Liver (tissue), 9 donors: Measurements from ENCODE around the gene TTYH3. TPM values are rescaled to one million over a fixed set of nuclear protein-coding genes. Genes with fewer than 3 reads are reported as not detected.

Source experiments
- DNase-seq: peaks from one replicate; pipeline ENCODE4 v3.0.0-alpha.2; 2017; ENCODE audit warnings: low spot score
- H3K27ac ChIP-seq, 2 donors: one replicate each; pipeline ENCODE4 v1.7.0; 2013; ENCODE audit warnings: inconsistent platforms in 2 of 2, low read length in 2 of 2, control low read depth in 1 of 2, low read depth in 1 of 2, mild to moderate bottlenecking in 1 of 2
- H3K27me3 ChIP-seq, 4 donors: one replicate each; pipeline versions ENCODE4 v1.6.1 to v1.7.0; 2013; ENCODE audit warnings: low read length in 3 of 4, inconsistent platforms in 1 of 4, mild to moderate bottlenecking in 1 of 4, moderate library complexity in 1 of 4; ENCODE audit not compliant: control insufficient read depth in 4 of 4, insufficient read depth in 4 of 4
- H3K36me3 ChIP-seq, 4 donors: one replicate each; pipeline versions ENCODE4 v1.6.1 to v1.7.0; 2013; ENCODE audit warnings: low read length in 3 of 4, mild to moderate bottlenecking in 3 of 4, low read depth in 1 of 4, moderate library complexity in 1 of 4; ENCODE audit not compliant: control insufficient read depth in 4 of 4, insufficient read depth in 3 of 4
- H3K4me1 ChIP-seq, 4 donors: one replicate each; pipeline versions ENCODE4 v1.6.1 to v1.7.0; 2013; ENCODE audit warnings: low read length in 3 of 4, mild to moderate bottlenecking in 3 of 4, moderate library complexity in 1 of 4; ENCODE audit not compliant: control insufficient read depth in 4 of 4, insufficient read depth in 4 of 4
- H3K4me3 ChIP-seq, 3 donors: one replicate each; pipeline versions ENCODE4 v1.6.1 to v1.7.0; 2013; ENCODE audit warnings: low read length in 3 of 3, control low read depth in 1 of 3, low read depth in 1 of 3, mild to moderate bottlenecking in 1 of 3
- H3K9ac ChIP-seq, 2 donors: one replicate each; pipeline ENCODE4 v1.7.0; 2013; ENCODE audit warnings: low read length in 2 of 2, mild to moderate bottlenecking in 2 of 2, moderate library complexity in 2 of 2, control low read depth in 1 of 2, low read depth in 1 of 2
- H3K9me3 ChIP-seq, 4 donors: one replicate each; pipeline versions ENCODE4 v1.6.1 to v1.7.0; 2013; ENCODE audit warnings: low read length in 3 of 4; ENCODE audit not compliant: control insufficient read depth in 4 of 4
- CTCF ChIP-seq: fragments of 150-350 bp; IDR thresholded peaks from 2 replicates; pipeline ENCODE4 v1.5.1; 2017; ENCODE audit warnings: improper control_type of control experiment, low read depth, low read length; ENCODE audit not compliant: missing input control
- EGR1 ChIP-seq, 2 donors: IDR thresholded peaks; 2 replicates each; pipeline ENCODE4 v1.6.1; 2016 to 2018; ENCODE audit warnings: antibody characterized with exemption in 2 of 2, low read depth in 2 of 2
- GABPA ChIP-seq, 2 donors: IDR thresholded peaks in 1 of 2; conservative IDR thresholded peaks in 1 of 2; 2 replicates each; pipeline ENCODE4 v1.6.1; 2016; ENCODE audit warnings: antibody characterized with exemption in 2 of 2, mild to moderate bottlenecking in 1 of 2, moderate library complexity in 1 of 2
- HNF4A ChIP-seq, 2 donors: conservative IDR thresholded peaks; 2 replicates each; pipeline ENCODE4 v1.6.1; 2016; ENCODE audit warnings: antibody characterized with exemption in 2 of 2, mild to moderate bottlenecking in 2 of 2
- HNF4G ChIP-seq: IDR thresholded peaks from 2 replicates; pipeline ENCODE4 v1.6.1; 2016; ENCODE audit warnings: antibody characterized with exemption
- RAD21 ChIP-seq, 2 donors: IDR thresholded peaks; 2 replicates each; pipeline ENCODE4 v1.6.1; 2016; ENCODE audit warnings: antibody characterized with exemption in 2 of 2, mild to moderate bottlenecking in 2 of 2
- RXRA ChIP-seq, 2 donors: IDR thresholded peaks; 2 replicates each; pipeline ENCODE4 v1.6.1; 2017 to 2018; ENCODE audit warnings: antibody characterized with exemption in 2 of 2, mild to moderate bottlenecking in 1 of 2
- SP1 ChIP-seq: IDR thresholded peaks from 2 replicates; pipeline ENCODE4 v1.6.1; 2018; ENCODE audit warnings: antibody characterized with exemption, mild to moderate bottlenecking
- TAF1 ChIP-seq: conservative IDR thresholded peaks from 2 replicates; pipeline ENCODE4 v1.6.1; 2016; ENCODE audit warnings: antibody characterized with exemption, mild to moderate bottlenecking
- ZBTB33 ChIP-seq: IDR thresholded peaks from 2 replicates; pipeline ENCODE4 v1.6.1; 2016; ENCODE audit warnings: antibody characterized with exemption
- WGBS: extraction: QIAGEN DNeasy Blood & Tissue Kit; methylation state at CpG from one replicate; pipeline ENCODE4 v1.1.7; 2013; 5-methylcytosine and 5-hydroxymethylcytosine counted together
- polyA plus RNA-seq, 2 donors: library from polyadenylated mRNA; stranded (reverse) in 1 of 2; unstranded in 1 of 2; fragments of 200-250 nt in 1 of 2; fragments of >200 nt in 1 of 2; fragmentation: Nextera tagmentation in 1 of 2; extraction: Ambion mirVana in 1 of 2; gene quantifications; one replicate each; pipeline versions ENCODE4 v1.2.1 to v1.2.3, GENCODE V29; 2013 to 2015
- total RNA-seq, 2 donors: library from RNA; depleted of rRNA; stranded (reverse); fragments of >200 nt; gene quantifications; one replicate each; pipeline ENCODE4 v1.2.3, GENCODE V29; 2014
- donor health status: healthy.
- donor health status: healthy.
- donor health status: healthy.
- donor health status: healthy.
- donor health status: healthy.

The TTYH3 gene
- total and polyA plus RNA-seq, 4 donors = 8.2 to 19.6 (median 17.4) TPM

GRCh38 chr7:2634267-2635145 lies 2.7 kb downstream of the TTYH3 start:
- DNase-seq = no peak
- no peak overlapping the region for H3K9ac ChIP-seq
- no peak overlapping the region for H3K4me3 ChIP-seq
- no peaks in the 10 kb centered on the region for H3K9me3 ChIP-seq
- WGBS = 90% methylated on average over 22 of the region's 22 CpGs
- TF ChIP-seq CTCF (no peak), GABPA (IDR thresholded peaks at IDR 0.05 in 1 of 2, conservative IDR thresholded peaks at IDR 0.05 in 1 of 2) (no peak), HNF4G (no peak), EGR1 (IDR thresholded peaks at IDR 0.05; ENCODE audit: low read depth in 2 of 2) (no peak), TAF1 (no peak)
- peak overlapping the region; percentile 86 to 87 for H3K27ac ChIP-seq
- H3K27me3 ChIP-seq = no peaks in the 10 kb centered on the region
- H3K4me1 ChIP-seq = peaks cover 40 to 89% (median 68%) of the 10 kb centered on the region in 4 donors
- H3K36me3 ChIP-seq = no peaks in the 10 kb centered on the region

GRCh38 chr7:2635148-2635668 lies 3.4 kb downstream of the TTYH3 start:
- TF ChIP-seq RXRA (IDR thresholded peaks at IDR 0.05) (peak in 1 of 2 donors; percentile 32), RAD21 (IDR thresholded peaks at IDR 0.05) (no peak), CTCF (no peak), ZBTB33 (no peak), GABPA (IDR thresholded peaks at IDR 0.05 in 1 of 2, conservative IDR thresholded peaks at IDR 0.05 in 1 of 2) (no peak), HNF4A (conservative IDR thresholded peaks at IDR 0.05) (no peak), HNF4G (no peak), SP1 (no peak)
- 89% methylated on average over 15 of the region's 15 CpGs for WGBS
- DNase-seq = no peak
- Histone ChIP-seq H3K27ac (no peak overlapping the region), H3K36me3 (no peaks in the 10 kb centered on the region), H3K9me3 (no peaks in the 10 kb centered on the region), H3K4me1 (peaks cover 38 to 89% (median 68%) of the 10 kb centered on the region in 4 donors), H3K27me3 (no peaks in the 10 kb centered on the region), H3K4me3 (no peak overlapping the region), H3K9ac (no peak overlapping the region)
